Muscle layer of duodenum (tissue), 2 donors: ENCODE measurements around the gene DNASE2B.

ENCODE experiments used
- H3K27ac ChIP-seq: one replicate; pipeline ENCODE4 v1.7.0; 2013; ENCODE audit warnings: mild to moderate bottlenecking, low read length
- H3K27me3 ChIP-seq: one replicate; pipeline ENCODE4 v1.7.0; 2013; ENCODE audit warnings: low read depth, mild to moderate bottlenecking, control low read depth, low read length
- H3K36me3 ChIP-seq, 2 donors: one replicate each; pipeline ENCODE4 v1.7.0; 2013; ENCODE audit warnings: low read length in 2 of 2, control low read depth in 1 of 2, mild to moderate bottlenecking in 1 of 2; ENCODE audit not compliant: insufficient read depth in 2 of 2, control insufficient read depth in 1 of 2
- H3K4me1 ChIP-seq, 2 donors: one replicate each; pipeline ENCODE4 v1.7.0; 2013; ENCODE audit warnings: low read length in 2 of 2, mild to moderate bottlenecking in 2 of 2, control low read depth in 1 of 2, moderate library complexity in 1 of 2; ENCODE audit not compliant: insufficient read depth in 2 of 2, control insufficient read depth in 1 of 2
- H3K4me3 ChIP-seq, 2 donors: one replicate each; pipeline ENCODE4 v1.7.0; 2013; ENCODE audit warnings: low read length in 2 of 2, low read depth in 1 of 2, mild to moderate bottlenecking in 1 of 2
- H3K9me3 ChIP-seq, 2 donors: one replicate each; pipeline ENCODE4 v1.7.0; 2013; ENCODE audit warnings: low read length in 2 of 2, control low read depth in 1 of 2, mild to moderate bottlenecking in 1 of 2; ENCODE audit not compliant: control insufficient read depth in 1 of 2
- donor health status: healthy.

Gene DNASE2B

GRCh38 chr1:84363019-84363418 lies 35.3 kb upstream of the DNASE2B start:
- no peaks in the 10 kb centered on the region for H3K27me3 ChIP-seq
- no peaks in the 10 kb centered on the region for H3K9me3 ChIP-seq
- H3K4me1 ChIP-seq: no peaks in the 10 kb centered on the region
- no peak overlapping the region for H3K4me3 ChIP-seq
- H3K27ac ChIP-seq: no peak overlapping the region
- H3K36me3 ChIP-seq: no peaks in the 10 kb centered on the region

GRCh38 chr1:84363622-84364021 lies 34.7 kb upstream of the DNASE2B start:
- no peak overlapping the region for H3K4me3 ChIP-seq
- H3K36me3 ChIP-seq: no peaks in the 10 kb centered on the region

GRCh38 chr1:84365225-84366221 lies 32.8 kb upstream of the DNASE2B start:
- Histone ChIP-seq H3K27me3 (no peaks in the 10 kb centered on the region), H3K9me3 (no peaks in the 10 kb centered on the region), H3K4me3 (no peak overlapping the region), H3K27ac (no peak overlapping the region), H3K36me3 (no peaks in the 10 kb centered on the region), H3K4me1 (no peaks in the 10 kb centered on the region)

More at GRCh38 chr1:84363622-84364021, 34.7 kb upstream of the DNASE2B start:
- no peaks in the 10 kb centered on the region for H3K4me1 ChIP-seq
- H3K27me3 ChIP-seq: no peaks in the 10 kb centered on the region
- no peaks in the 10 kb centered on the region for H3K9me3 ChIP-seq
- H3K27ac ChIP-seq: no peak overlapping the region

- no peaks in the 10 kb centered on the region for H3K9me3 ChIP-seq
- H3K4me3 ChIP-seq: no peak overlapping the region
- H3K36me3 ChIP-seq: no peaks in the 10 kb centered on the region
- H3K27ac ChIP-seq: no peak overlapping the region
- H3K27me3 ChIP-seq: no peaks in the 10 kb centered on the region
- H3K4me1 ChIP-seq: no peaks in the 10 kb centered on the region
Measured at GRCh38 chr1:84366786-84367185, 31.5 kb upstream of the DNASE2B start.

- Histone ChIP-seq H3K9me3 (no peaks in the 10 kb centered on the region), H3K27ac (no peak overlapping the region), H3K27me3 (no peaks in the 10 kb centered on the region), H3K4me1 (no peaks in the 10 kb centered on the region), H3K4me3 (no peak overlapping the region), H3K36me3 (no peaks in the 10 kb centered on the region)
Measured at GRCh38 chr1:84367219-84367618, 31.1 kb upstream of the DNASE2B start.

- no peak overlapping the region for H3K27ac ChIP-seq
- H3K4me1 ChIP-seq: no peaks in the 10 kb centered on the region
- H3K27me3 ChIP-seq: no peaks in the 10 kb centered on the region
- no peaks in the 10 kb centered on the region for H3K9me3 ChIP-seq
- H3K4me3 ChIP-seq: no peak overlapping the region
- H3K36me3 ChIP-seq: no peaks in the 10 kb centered on the region
Measured at GRCh38 chr1:84368441-84368840, 29.8 kb upstream of the DNASE2B start.

- Histone ChIP-seq H3K27ac (no peak overlapping the region), H3K36me3 (no peaks in the 10 kb centered on the region), H3K27me3 (no peaks in the 10 kb centered on the region), H3K9me3 (no peaks in the 10 kb centered on the region), H3K4me3 (no peak overlapping the region), H3K4me1 (no peaks in the 10 kb centered on the region)
Measured at GRCh38 chr1:84370266-84370665, 28.0 kb upstream of the DNASE2B start.

- no peaks in the 10 kb centered on the region for H3K27me3 ChIP-seq
- H3K4me3 ChIP-seq: no peak overlapping the region
- no peaks in the 10 kb centered on the region for H3K9me3 ChIP-seq
- H3K36me3 ChIP-seq: no peaks in the 10 kb centered on the region
- H3K27ac ChIP-seq: no peak overlapping the region
- no peaks in the 10 kb centered on the region for H3K4me1 ChIP-seq
Measured at GRCh38 chr1:84370831-84371394, 27.4 kb upstream of the DNASE2B start.

GRCh38 chr1:84373436-84374141 lies 24.7 kb upstream of the DNASE2B start:
- Histone ChIP-seq H3K27me3 (no peaks in the 10 kb centered on the region), H3K4me3 (no peak overlapping the region), H3K4me1 (no peaks in the 10 kb centered on the region), H3K27ac (no peak overlapping the region), H3K36me3 (no peaks in the 10 kb centered on the region), H3K9me3 (no peaks in the 10 kb centered on the region)

- Histone ChIP-seq H3K36me3 (no peaks in the 10 kb centered on the region), H3K4me1 (no peaks in the 10 kb centered on the region), H3K4me3 (no peak overlapping the region), H3K27ac (no peak overlapping the region), H3K9me3 (no peaks in the 10 kb centered on the region), H3K27me3 (no peaks in the 10 kb centered on the region)
Measured at GRCh38 chr1:84374991-84375696, 23.1 kb upstream of the DNASE2B start.
